Panc1 (cell line): Measurements from ENCODE around the gene LRRC49.

ENCODE experiments used
- POLR2AphosphoS5 ChIP-seq: IDR thresholded peaks from 2 replicates; pipeline ENCODE4 v1.6.1; 2012; ENCODE audit warnings: mild to moderate bottlenecking, low read depth, low read length, moderate library complexity
- REST ChIP-seq, 2 experiments: IDR thresholded peaks; 2 replicates each; pipeline ENCODE4 v1.6.1; 2011 to 2012; ENCODE audit warnings: low read depth in 2 of 2, control low read depth in 1 of 2, low read length in 1 of 2, mild to moderate bottlenecking in 1 of 2, moderate library complexity in 1 of 2; ENCODE audit not compliant: insufficient read depth in 1 of 2
- SIN3A ChIP-seq: IDR thresholded peaks from 2 replicates; pipeline ENCODE4 v1.6.1; 2012; ENCODE audit warnings: low read depth, mild to moderate bottlenecking, low read length, moderate library complexity, borderline replicate concordance; ENCODE audit not compliant: insufficient read depth
- TCF7L2 ChIP-seq: IDR thresholded peaks from 2 replicates; pipeline ENCODE4 v1.6.1; 2011; ENCODE audit warnings: mild to moderate bottlenecking, low read depth, low read length, inconsistent platforms
- TF ChIP-seq, protein P1 (sequence below): fragments of 450-650 bp; IDR thresholded peaks from 2 replicates; pipeline ENCODE4 v1.5.1; 2017; ENCODE audit warnings: mild to moderate bottlenecking

DNA sequence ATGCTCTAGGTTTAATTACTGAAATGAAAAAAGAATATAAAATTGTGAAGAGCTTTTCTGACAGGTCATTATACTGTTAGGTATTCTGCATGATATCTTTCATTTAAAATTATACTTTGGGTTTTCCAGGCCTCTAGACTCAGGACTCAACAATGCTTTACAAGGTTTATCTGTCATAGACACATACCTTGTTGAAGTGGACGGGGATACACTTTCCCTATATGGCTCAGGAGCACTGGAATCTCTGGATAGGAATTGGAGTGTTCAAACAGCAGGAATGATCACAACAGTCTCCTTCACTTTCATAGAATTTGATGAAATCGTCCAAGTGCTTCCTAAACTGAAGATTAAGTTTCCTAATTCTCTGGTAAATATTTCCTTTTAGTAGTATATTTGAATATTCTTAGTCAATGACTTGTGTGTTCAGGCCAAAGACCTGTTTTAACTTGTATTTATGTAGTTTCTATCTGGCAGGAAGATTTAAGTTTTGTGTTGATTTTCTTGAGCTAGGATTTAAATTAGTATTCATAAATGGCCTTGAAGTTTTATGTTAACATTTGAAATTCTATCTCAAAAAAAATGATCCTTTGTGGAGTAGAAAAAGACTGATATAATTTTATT lies 115.7 kb downstream of the LRRC49 start:
- TF ChIP-seq, protein P1, sequence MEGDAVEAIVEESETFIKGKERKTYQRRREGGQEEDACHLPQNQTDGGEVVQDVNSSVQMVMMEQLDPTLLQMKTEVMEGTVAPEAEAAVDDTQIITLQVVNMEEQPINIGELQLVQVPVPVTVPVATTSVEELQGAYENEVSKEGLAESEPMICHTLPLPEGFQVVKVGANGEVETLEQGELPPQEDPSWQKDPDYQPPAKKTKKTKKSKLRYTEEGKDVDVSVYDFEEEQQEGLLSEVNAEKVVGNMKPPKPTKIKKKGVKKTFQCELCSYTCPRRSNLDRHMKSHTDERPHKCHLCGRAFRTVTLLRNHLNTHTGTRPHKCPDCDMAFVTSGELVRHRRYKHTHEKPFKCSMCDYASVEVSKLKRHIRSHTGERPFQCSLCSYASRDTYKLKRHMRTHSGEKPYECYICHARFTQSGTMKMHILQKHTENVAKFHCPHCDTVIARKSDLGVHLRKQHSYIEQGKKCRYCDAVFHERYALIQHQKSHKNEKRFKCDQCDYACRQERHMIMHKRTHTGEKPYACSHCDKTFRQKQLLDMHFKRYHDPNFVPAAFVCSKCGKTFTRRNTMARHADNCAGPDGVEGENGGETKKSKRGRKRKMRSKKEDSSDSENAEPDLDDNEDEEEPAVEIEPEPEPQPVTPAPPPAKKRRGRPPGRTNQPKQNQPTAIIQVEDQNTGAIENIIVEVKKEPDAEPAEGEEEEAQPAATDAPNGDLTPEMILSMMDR, result no peak
- no peak for TF ChIP-seq POLR2AphosphoS5
- TF ChIP-seq REST (IDR thresholded peaks at IDR 0.05; ENCODE audit: insufficient read depth in 1 of 2, low read depth in 2 of 2, low read length in 1 of 2), result no peak
- no peak for TF ChIP-seq SIN3A
- no peak for TF ChIP-seq TCF7L2
